Renal cortical epithelial cell (primary cell): ENCODE measurements around the gene PTPN20. TPM values are rescaled to one million over a fixed set of nuclear protein-coding genes. Genes with fewer than 3 reads are reported as not detected.
"Not testable (repeated sequence)": the region's sequence is repeated elsewhere in the genome, so short reads cannot be mapped to it uniquely, and the experiment has no call there.

Experiments used
- DNase-seq: peaks from one replicate; pipeline ENCODE4 v3.0.0-alpha.2; 2011; ENCODE audit warnings: low read depth
- total RNA-seq: library from RNA; depleted of rRNA; stranded (reverse); fragments of >200 nt; gene quantifications from 2 replicates; pipeline ENCODE4 v1.2.3, GENCODE V29; 2014

The PTPN20 gene
- total RNA-seq, 1 donor from 2014 or later, result 9.5 TPM

- not testable (repeated sequence) for DNase-seq
These were observed 41.3 kb downstream of the PTPN20 start for GRCh38 chr10:46952540-46952939.

DNA sequence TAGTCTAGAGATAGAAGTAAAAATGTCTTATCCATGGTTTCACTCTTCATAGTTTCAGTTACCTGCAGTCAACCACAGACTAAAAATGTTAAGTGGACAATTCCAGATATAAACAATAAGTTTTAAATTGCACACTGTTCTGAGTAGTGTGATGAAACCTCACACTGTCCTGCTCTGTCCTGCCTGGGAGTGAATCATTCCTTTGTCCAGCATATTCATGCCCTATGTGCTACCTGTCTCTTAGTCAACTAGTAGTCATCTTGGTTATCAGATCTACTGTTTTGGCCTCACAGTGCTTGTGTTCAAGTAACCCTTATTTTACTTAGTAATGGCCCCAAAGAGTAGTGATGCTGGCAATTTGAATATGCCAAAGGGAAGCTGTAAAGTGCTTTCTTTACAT is 49.5 kb downstream of the PTPN20 start:
- DNase-seq, result not testable (repeated sequence)

DNA sequence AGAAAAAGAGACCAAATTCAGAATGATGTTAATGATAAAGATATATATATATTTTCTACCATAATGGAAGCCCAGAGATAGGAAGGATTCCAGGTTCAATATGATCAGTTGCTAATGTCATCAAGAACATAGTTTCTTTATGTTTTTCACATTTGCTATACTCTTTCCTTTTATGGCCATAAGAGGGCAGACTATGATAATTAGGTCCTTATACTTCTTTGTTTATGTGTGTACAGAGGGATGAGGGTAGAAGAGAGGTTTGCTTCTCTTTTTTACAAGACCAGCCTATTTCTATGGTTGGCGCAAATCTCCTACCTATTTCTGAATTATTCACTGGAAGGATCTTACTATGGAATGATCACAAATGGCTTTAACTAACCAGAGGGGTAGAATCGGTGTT is 52.1 kb downstream of the PTPN20 start:
- DNase-seq, result not testable (repeated sequence)

DNA sequence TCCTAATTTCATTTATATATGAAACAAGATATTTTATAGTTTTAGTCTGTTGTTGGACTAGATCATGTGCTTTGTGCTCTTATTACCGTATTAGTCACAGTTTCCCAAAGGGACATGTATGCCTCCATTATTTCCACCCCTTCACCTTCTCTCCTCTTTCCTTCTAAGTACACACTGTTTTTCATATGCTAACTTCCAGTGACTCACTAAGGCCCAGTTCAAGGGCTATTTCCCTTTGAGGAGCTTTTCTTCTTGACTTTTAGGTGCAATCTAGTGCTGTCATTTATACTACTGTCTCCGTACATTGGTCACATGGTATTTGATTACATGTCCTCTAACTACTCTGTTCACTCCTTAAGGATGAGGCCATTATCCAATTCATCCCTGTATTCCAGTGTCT is 55.8 kb downstream of the PTPN20 start:
- DNase-seq, result not testable (repeated sequence)

DNA sequence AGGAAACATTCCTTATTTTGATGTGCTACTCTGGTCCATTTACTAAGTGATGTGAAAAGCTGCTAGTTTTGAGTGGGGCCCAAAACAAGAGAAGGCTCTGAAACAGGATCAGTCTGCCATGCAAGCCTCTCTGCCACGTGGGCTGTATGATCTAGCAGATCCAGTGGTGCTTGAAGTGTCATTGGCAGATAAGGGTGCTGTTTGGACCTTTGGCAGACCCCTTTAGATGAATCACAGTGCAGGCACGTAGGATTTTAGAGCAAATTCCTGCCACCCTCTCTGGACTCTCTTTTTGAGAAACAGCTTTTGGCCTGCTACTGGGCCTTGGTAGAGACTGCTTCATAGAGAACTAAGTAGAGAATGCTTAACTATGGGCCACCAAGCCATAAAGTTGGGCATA is 69.0 kb downstream of the PTPN20 start:
- DNase-seq, result not testable (repeated sequence)

- not testable (repeated sequence) for DNase-seq
These were observed 76.2 kb downstream of the PTPN20 start for GRCh38 chr10:46987233-46987924.

DNA sequence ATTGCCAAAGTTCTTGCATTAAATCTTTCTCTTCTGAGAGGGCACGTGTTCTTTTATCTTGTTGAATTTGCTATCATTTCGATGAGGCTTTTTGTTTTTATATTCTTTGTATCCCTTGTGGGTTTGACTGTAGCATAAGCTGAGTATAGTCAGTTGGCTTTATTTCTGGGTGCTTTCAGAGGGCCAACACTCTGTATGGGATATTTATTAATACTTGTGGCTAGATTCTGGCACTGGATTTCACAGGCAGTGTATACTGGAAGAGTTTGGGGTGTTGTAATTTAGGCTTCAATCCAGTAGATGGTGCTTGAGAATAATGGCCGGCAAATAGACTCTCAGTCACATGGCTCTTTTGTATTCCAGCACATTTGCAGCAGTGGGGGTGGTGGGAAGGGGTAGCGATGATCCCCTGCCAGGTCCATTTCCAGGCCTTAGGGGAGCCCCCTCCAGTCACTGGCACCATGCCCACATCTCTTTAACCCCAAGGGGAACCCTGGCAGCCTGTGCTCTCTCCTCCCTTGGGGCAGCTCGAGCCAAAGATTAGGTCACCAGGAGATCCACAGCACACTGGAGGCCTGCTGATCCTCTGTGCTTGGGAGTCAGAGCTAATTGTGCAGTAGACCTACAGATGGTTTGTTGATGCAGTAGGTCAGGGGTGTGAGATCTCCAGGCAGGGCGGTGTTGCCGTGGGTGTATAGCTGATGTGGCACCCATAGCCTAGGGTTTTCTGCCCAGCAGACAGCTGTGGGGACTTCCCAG is 81.8 kb downstream of the PTPN20 start:
- peak; percentile 3 for DNase-seq

- DNase-seq, result no peak
These were observed 84.0 kb downstream of the PTPN20 start for GRCh38 chr10:46995234-46995633.

GRCh38 chr10:46998192-46998591 is 87.0 kb downstream of the PTPN20 start:
- DNase-seq, result no peak

DNA sequence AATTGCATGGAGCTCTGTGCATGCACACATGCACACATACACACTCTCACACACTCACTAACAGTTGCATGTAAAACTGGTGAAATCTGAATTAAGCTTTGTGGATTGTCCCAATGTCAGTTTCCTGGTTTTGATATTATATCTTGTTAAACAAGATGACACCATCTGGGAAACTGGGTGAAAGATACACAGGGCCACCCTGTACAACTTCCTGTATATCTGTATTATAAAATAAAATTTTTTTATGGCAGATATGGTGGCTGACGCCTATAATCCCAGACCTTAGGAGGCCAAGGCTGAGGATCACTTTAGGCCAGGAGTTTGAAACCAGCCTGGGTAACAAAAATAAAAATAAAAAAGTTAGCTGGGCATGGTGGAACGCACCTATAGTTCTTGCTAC is 87.4 kb downstream of the PTPN20 start:
- DNase-seq, result no peak

DNA sequence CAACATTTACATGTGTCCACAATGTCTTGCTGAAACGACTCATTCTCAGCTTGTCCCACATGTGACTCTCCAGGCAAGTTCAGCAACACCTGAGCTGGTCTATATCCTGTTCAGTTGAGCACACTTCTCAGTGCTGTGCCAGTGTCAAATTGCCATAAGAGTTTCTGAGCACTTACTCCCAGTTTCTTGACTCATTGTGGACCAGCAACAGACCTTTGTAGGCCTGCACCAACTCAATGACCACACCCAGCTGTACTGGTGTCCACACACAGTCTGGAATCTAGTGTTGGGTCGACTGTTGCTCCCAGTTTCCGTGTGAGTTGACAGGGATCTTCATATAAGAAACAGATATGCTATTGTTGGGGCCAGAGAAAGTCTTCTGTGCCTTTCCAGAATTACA is 88.0 kb downstream of the PTPN20 start:
- DNase-seq, result no peak

- DNase-seq, result peak; percentile 46
These were observed 97.5 kb downstream of the PTPN20 start for GRCh38 chr10:47008769-47009168.

DNA sequence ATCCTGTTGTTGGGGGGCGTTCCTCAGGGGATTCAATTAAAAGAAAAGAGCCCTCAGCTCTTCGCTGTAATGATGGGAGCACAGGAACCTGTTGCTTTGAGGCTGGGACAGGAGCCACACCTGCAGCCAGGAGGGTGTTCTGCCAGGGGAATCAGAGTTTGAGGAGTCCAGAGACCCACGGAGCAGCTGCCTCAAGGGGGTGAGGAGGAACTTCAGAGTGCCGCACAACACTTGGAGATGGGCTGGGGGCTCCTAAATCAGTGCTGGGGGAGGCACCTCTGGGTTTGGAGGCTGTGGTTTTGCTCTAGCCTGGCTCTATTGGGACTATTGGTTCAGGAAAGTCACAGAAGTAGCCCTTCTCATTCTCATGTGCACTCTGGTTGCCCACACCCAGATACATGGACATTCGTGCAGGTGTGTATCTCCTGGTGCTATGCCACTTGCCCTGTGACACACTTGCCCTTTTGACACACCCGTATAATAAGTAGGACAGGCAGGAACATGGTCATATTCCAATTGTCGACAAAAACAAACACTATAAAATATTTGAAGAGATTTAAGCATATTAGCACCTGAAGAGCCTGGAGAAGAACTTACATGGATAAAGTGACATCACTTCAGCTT is 98.1 kb downstream of the PTPN20 start:
- no peak for DNase-seq

- DNase-seq, result no peak
These were observed 98.8 kb downstream of the PTPN20 start for GRCh38 chr10:47010036-47010435.

DNA sequence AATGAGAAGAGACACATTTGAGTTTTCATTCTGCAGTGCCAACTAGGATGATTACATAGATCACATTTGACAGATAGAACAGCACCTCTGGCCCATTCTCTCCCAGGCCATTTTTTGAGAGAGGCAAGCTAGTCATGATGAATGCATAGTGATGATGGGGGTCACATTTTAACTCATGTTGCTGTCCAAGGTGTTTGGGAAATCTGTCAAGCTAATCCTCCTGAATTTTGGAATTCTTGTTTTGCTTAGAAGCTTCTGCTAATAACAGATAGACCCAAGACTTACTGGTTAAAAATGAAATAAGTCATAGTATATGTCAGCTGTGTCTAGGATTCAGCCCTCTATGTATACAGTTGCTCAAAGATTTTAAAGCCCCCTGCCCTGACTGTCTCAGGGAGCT is 101.0 kb downstream of the PTPN20 start:
- no peak for DNase-seq

DNA sequence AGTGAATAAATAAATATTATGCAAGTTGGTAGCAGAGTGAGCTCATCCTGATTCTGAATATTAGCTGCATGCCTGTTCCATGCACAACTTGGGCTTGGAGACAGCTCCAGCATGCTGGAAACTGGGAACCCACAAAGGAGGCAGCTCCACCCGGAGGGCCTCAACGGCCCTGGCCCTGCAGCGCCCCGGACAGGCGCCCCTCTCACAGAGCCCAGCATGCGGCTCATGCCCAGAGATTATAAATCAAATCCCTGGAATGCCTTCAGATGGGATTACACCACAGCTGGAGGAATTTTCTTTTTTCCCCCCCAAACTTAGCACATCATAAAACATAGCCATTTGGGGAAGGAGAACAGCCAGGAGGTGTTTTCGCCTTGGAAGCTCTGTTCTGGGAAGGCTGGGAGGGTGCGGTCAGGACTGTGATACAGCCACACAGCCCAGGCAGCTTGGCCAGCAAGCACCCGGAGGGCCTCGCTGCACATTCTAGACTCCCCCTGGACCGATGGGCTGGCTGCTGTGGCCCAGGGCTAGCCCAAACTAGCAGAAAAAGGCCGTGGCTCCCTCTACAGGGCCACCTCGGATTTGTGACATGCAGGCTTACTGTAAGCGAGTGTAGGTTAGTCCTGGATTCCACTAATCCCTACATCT is 102.4 kb downstream of the PTPN20 start:
- no peak for DNase-seq

DNA sequence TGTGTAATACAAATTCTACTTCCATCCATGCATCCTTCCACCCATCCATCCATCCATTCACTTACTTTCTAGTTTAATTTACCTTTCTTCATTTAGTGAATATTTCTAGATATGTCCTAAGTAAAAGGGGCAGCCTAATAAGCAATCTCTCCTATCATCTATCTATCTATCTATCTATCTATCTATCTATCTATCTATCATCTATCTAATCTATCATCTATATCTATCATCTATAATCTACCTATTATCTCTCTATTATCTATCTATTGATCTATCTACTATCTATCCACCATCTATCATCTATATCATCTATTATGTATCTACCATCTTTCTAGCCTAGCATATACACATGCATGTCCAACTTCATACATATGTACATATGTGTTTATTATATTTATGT is 104.2 kb downstream of the PTPN20 start:
- no peak for DNase-seq

DNA sequence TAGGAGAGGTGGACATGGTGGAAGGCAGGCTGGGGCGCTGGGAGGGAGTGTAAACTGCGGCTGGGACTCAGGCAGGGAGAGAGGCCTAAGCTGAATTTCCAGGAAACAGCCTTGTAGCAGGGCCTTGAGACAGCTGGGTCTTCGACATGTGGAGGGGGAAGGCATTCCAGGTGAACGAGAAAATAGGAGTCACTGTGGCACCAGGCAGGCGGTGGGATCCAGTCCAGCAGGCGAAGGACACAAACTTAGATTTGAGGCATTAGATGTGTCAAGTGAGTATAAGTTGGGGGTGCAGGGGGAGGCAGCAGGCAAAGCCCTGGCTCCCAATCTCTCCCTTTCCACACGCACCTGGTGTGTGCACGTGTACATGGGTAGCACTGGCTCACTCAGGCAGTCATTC is 105.3 kb downstream of the PTPN20 start:
- DNase-seq, result no peak

DNA sequence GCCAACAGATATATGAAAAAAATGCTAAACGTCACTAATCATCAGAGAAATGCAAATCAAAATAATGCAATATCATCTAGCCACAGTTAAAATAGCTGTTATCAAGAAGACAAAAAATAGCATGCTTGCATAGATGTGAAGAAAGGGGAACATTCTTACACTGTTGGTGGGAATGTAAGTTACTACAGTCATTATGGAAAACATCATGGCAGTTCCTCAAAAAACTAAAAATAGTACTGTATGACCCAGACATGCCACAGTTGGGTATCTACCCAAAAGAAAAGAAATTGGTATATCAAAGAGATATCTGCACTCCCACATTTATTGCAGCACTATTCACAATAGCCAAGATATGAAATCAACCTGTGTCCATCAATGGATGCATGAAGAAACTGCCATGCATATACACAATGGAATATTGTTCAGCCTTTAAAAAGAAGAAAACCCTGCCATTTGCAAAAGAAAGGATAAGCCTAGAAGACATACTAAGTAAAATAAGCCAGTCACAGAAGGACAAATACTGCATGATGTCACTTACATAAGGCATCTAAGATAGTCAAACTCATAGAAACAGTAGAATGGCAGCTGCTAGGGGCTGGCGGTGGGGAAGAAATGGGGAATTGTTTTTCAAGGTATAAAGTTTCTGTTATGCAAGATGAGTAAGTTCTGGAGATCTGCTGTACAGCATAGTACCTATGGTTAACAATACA is 107.0 kb downstream of the PTPN20 start:
- DNase-seq, result no peak

DNA sequence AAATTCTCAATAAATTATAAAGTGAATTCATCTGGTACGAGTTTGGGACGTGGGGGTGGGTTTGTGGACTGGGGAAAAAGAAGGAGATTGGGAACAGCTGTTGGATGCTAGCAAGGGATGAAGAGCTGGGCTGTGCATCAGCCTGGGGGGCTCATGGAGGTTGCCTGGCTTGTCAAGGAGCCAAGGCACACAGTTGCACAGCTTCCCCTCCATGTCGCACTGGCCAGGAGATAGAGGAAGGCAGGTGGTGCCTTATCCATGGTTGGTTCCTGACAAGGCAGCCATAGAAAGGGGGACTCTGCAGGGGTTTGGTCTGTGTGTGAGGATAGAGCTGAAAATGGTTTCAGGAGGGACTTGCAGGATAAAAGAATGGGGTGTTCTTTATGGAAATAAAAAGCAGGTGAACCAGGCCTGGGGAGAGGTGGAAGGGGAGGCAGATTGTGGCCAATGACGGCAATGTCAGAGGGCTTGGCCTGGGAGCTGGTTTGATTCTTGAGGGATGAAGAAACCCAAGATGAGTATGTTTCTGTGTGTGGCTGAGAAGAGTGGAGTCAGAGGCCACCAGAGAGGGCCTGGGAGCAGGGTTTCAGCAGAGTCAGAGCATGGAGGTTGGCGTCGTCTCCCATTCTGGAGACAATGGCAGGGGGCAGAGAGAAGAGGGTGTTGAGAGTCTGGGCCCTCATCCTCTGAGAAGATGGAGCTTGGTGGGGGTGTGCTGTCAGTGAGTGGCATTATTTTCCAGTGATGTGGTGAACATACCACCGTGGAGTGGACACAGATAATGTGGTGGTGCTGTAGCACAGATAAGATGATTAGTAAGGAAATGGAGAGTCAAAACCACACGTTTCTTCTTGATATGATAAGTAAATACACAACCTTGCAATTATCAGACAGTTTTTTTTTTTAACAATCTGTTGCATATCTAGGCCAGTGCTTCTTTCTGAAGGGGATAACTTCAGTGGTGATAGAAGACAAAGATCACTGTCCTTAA is 108.2 kb downstream of the PTPN20 start:
- DNase-seq, result no peak

GRCh38 chr10:47020471-47020870 is 109.2 kb downstream of the PTPN20 start:
- DNase-seq, result no peak
